Measurements from ENCODE around the gene JAK3. TPM values are rescaled to one million over a fixed set of nuclear protein-coding genes. Genes with fewer than 3 reads are reported as not detected.
A peak's percentile ranks its signal among the peaks of the same experiment; 100 is the strongest.

The JAK3 gene
- total and polyA plus RNA-seq, 2 of the 13 experiments (the other 11 are each of a cell fraction or from before 2014, with no cell fraction given) = 3.4 to 18.6 TPM

GRCh38 chr19:17865364-17866311 is 17.9 kb upstream of the JAK3 start (continued):
- TF ChIP-seq YEATS4 (CRISPR knock-in tag; IDR thresholded peaks at IDR 0.05; ENCODE audit: borderline replicate concordance) = no peak
- TF ChIP-seq SAP130 (CRISPR knock-in tag; IDR thresholded peaks at IDR 0.05; ENCODE audit: low read depth) = 0 out of 2 replicates have a peak, but pooled peaks have one; percentile 10
- no peak for TF ChIP-seq ATAD3A (CRISPR knock-in tag; IDR thresholded peaks at IDR 0.05)
- TF ChIP-seq ZNF225 (CRISPR knock-in tag; IDR thresholded peaks at IDR 0.05) = no peak
- TF ChIP-seq ZNF646 (CRISPR knock-in tag; IDR thresholded peaks at IDR 0.05) = no peak
- TF ChIP-seq KMT2A (CRISPR knock-in tag; IDR thresholded peaks at IDR 0.05) = no peak
- TF ChIP-seq REST (IDR thresholded peaks at IDR 0.05; ENCODE audit: borderline replicate concordance in 1 of 2, low read depth in 1 of 2, low read length in 2 of 2) = no peak
- peak; percentile 18; the same call in 1 of the 2 replicates for TF ChIP-seq THAP11 (CRISPR knock-in tag; IDR thresholded peaks at IDR 0.05)
- no peak for TF ChIP-seq NR2C2 (CRISPR knock-in tag; IDR thresholded peaks at IDR 0.05; ENCODE audit: borderline replicate concordance)
- TF ChIP-seq PHF20 (CRISPR knock-in tag; IDR thresholded peaks at IDR 0.05) = no peak
- TF ChIP-seq, protein P1, sequence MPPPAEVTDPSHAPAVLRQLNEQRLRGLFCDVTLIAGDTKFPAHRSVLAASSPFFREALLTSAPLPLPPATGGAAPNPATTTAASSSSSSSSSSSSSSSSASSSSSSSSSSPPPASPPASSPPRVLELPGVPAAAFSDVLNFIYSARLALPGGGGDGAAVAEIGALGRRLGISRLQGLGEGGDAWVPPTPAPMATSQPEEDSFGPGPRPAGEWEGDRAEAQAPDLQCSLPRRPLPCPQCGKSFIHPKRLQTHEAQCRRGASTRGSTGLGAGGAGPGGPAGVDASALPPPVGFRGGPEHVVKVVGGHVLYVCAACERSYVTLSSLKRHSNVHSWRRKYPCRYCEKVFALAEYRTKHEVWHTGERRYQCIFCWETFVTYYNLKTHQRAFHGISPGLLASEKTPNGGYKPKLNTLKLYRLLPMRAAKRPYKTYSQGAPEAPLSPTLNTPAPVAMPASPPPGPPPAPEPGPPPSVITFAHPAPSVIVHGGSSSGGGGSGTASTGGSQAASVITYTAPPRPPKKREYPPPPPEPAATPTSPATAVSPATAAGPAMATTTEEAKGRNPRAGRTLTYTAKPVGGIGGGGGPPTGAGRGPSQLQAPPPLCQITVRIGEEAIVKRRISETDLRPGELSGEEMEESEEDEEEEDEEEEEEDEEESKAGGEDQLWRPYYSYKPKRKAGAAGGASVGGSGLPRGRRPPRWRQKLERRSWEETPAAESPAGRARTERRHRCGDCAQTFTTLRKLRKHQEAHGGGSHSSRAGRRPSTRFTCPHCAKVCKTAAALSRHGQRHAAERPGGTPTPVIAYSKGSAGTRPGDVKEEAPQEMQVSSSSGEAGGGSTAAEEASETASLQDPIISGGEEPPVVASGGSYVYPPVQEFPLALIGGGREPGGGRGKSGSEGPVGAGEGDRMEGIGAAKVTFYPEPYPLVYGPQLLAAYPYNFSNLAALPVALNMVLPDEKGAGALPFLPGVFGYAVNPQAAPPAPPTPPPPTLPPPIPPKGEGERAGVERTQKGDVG (CRISPR knock-in tag; IDR thresholded peaks at IDR 0.05; ENCODE audit: borderline replicate concordance) = 0 out of 2 replicates have a peak, but pooled peaks have one; percentile 18
- no peak for TF ChIP-seq ZNF34 (CRISPR knock-in tag; IDR thresholded peaks at IDR 0.05; ENCODE audit: borderline replicate concordance)
- no peak for TF ChIP-seq NR0B2 (CRISPR knock-in tag; IDR thresholded peaks at IDR 0.05)
